Cerebellar nuclear complex (tissue), 1 donor: ENCODE data around the gene RHOF.
"Not testable (repeated sequence)": the region's sequence is repeated elsewhere in the genome, so short reads cannot be mapped to it uniquely, and the experiment has no call there.

Experiments
- DNase-seq, 2 experiments: peaks; one replicate each; lab custom pipeline; 2025; lab: John Stamatoyannopoulos, UW

The RHOF gene

DNA sequence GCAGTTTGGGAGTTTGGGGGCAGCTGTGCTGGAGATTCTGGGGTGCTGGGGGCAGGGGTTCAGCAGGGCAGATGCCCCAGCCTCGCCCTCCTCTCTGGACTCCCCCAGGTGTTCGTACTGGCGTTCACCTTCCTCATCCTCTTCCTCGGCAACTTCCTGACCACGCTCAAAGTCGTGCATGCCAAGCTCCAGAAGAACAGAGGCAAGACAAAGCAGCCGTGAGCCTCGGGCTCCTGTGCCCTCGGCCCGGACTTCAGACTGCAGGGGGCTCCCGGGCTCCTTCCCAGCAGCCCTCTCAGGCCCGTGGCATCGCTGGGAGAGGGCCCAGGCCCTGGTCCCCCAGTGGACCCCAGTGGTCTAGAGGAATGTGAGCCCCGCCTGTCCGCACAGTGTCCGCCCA is 18.0 kb downstream of the RHOF start:
- DNase-seq: no peak

- DNase-seq: no peak
Measured at GRCh38 chr12:121774968-121775474, 18.5 kb downstream of the RHOF start.

GRCh38 chr12:121773011-121773777 is 20.3 kb downstream of the RHOF start:
- no peak for DNase-seq

- DNase-seq: no peak
Measured at GRCh38 chr12:121770813-121771625, 22.5 kb downstream of the RHOF start.

DNA sequence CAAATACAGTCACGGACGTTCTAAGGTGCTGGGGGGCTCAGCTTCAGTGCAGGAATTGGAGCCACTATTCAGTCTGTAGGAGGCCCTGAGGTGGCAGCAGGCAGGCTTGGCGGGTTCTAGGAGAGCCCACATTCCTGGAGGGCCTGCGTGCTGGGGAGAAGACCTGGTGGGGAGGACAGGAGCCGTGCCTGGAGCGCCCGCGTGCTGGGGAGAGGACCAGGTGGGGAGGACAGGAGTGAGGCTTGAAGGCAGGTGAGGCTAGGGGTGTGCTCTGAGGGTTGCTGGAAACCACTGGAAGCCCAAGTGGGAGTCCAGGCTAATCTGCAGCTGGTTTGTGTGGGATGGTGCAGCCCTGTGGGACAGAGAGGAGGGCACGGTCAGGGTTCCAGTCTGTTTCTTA is 23.1 kb downstream of the RHOF start:
- DNase-seq: no peak

GRCh38 chr12:121769831-121770301 is 23.6 kb downstream of the RHOF start:
- no peak for DNase-seq

- no peak for DNase-seq
Measured at GRCh38 chr12:121769297-121769830, 24.1 kb downstream of the RHOF start.

- DNase-seq: peak; percentile 52 to 57
Measured at GRCh38 chr12:121767525-121768016, 25.9 kb downstream of the RHOF start.

GRCh38 chr12:121766290-121767039 is 27.0 kb downstream of the RHOF start:
- DNase-seq: no peak

GRCh38 chr12:121765573-121765972 is 27.9 kb downstream of the RHOF start:
- DNase-seq: no peak

- no peak for DNase-seq
Measured at GRCh38 chr12:121764808-121765207, 28.7 kb downstream of the RHOF start.

GRCh38 chr12:121762269-121762668 is 31.2 kb downstream of the RHOF start:
- no peak for DNase-seq

DNA sequence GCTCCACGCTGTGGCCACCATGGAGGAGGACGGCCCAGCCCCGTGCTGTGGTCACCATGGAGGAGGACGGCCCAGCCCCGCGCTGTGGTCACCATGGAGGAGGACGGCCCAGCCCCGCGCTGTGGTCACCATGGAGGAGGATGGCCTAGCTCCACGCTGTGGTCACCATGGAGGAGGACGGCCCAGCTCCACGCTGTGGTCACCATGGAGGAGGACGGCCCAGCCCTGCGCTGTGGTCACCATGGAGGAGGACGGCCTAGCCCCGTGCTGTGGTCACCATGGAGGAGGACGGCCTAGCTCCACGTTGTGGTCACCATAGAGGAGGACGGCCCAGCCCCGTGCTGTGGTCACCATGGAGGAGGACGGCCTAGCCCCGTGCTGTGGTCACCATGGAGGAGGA is 35.0 kb downstream of the RHOF start:
- not testable (repeated sequence) for DNase-seq

DNA sequence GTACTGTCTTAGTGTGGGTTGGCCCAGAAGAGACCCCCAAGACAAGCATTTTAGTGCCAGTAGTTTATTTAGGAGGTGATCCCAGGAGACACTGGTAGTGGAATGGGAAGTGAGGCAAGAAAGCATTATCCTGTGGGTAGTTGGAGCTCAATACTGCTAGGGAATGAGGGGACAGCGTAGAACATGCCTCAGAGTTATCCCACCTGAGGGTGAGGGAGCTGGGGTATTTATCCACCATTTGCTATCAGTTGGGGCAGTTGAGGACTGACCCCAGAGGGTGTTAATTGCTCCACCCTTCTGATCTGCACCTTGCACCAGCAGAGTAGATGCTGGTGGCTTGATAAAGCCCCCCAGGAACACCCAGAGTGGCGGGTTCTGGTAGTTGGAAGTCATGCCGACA is 37.9 kb downstream of the RHOF start:
- DNase-seq: no peak

DNA sequence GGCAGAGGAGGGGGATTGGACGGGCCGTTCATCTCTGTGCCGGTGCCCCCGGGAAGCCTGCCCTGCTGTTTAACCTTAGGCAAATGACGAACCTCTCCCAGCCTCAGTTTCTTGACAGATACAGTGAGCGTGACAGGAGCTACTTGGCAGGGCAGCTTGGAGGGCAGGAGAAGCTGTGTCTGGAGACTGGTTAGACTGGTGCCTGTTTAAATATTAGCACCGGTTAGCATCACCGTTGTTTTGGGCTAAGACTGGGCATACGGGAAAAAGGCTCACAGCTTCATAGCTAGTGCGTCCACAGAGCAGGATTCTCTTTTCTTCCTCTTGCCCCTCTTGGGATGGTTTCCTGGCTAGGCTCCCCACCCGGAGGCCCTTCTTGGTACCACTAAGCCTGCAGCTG is 38.7 kb downstream of the RHOF start:
- DNase-seq: no peak

GRCh38 chr12:121753844-121754264 is 39.6 kb downstream of the RHOF start:
- no peak for DNase-seq

DNA sequence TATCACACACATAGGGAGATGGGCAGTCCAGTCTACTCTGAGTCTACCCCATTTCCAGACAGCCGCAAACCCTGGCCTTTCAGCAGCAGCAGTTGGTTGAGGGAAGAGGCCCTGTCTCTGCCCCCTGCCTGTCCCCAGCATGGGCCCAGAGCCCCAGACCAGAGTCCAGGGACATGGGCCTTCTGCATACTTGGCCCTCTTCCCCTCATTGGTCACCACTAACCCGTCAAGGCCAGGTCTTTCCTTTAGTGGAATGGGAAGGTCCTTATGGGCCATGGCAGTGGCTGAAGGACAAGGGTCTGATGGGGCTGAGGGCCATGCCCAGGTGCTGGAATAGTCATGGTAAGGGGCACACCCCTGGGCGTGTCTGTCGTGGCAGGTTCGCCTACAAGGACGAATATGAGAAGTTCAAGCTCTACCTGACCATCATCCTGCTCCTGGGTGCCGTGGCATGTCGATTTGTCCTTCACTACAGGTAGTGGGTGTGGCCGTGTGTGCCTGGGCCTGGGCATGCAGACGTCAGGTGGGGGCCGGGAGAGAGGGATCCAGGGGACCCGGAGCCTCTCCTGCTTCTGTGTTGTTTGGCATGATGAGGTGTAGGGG is 41.6 kb downstream of the RHOF start:
- no peak for DNase-seq

GRCh38 chr12:121751034-121751433 is 42.5 kb downstream of the RHOF start:
- DNase-seq: no peak

DNA sequence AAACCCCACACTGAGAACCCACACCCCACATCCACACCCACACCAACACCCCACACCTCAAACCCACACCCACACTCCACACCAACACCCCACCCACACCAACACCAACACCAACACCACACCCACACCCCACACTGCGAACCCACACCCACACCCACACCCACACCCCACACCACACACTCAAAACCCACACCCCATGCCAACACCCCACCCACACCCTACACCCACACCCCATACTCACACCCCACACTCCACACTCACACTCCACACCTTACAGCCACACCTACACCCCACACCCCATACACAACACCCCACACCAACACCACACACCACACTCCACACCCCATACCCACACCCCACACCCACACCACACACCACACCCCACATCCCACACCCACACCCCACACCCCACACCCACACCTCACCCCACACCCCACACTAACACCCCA is 43.0 kb downstream of the RHOF start:
- no peak for DNase-seq

DNA sequence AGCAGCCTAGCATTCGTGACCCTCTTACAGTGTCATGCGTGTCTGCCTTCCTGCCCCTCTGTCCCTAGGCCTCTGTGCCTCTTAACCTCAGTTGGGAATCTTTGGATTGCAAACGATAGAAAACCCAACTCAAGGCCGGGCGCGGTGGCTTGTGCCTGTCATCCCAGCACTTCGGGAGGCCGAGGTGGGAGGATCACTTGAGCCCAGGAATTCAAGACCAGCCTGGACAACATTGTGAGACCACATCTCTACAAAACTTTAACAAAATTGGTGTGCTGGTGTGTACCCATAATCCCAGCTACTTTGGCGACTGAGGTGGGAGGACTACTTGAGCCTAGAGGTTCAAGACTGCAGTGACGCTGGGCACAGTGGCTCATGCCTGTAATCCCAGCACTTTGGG is 44.2 kb downstream of the RHOF start:
- DNase-seq: no peak

GRCh38 chr12:121748571-121749265 is 44.8 kb downstream of the RHOF start:
- no peak for DNase-seq
